ENCODE measurements around the gene ATF6. TPM values are rescaled to one million over a fixed set of nuclear protein-coding genes. Genes with fewer than 3 reads are reported as not detected.
A peak's percentile ranks its signal among the peaks of the same experiment; 100 is the strongest.

Gene ATF6
- total RNA-seq, 2 experiments from 2014 or later, result 16.2 to 17.1 TPM

DNA sequence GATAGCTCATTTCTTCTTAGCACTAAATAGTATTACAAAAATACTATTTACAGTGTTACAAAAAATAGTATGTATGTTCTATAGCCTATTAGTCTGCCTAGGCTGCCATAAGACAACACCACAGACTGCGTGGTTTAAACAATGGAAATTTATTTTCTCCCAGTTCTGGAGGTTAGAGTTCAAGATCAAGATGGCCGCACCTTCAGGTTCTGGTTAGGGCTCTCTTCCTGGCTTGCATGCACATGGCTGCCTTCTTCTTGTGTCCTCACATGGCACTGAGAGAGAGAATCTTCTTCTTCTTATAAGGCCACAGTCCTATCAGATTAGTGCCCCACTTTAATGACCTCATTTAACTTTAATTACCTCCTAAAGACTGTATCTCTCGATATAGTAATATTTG lies 4.1 kb downstream of the ATF6 start:
- Mint-ChIP-seq H3K27me3 (no peaks in the 10 kb centered on the region), H3K4me1 (ENCODE audit: low read depth) (peaks cover 30% of the 10 kb centered on the region), H3K36me3 (ENCODE audit: low read depth) (peaks cover 17% of the 10 kb centered on the region), H3K9me3 (no peaks in the 10 kb centered on the region), H3K4me3 (peak overlapping the region; percentile 77), H3K27ac (no peak overlapping the region)
- no peaks in the 10 kb centered on the region for H3K36me3 ChIP-seq (ENCODE audit: insufficient read depth, low read length)
- TF ChIP-seq, protein P1, sequence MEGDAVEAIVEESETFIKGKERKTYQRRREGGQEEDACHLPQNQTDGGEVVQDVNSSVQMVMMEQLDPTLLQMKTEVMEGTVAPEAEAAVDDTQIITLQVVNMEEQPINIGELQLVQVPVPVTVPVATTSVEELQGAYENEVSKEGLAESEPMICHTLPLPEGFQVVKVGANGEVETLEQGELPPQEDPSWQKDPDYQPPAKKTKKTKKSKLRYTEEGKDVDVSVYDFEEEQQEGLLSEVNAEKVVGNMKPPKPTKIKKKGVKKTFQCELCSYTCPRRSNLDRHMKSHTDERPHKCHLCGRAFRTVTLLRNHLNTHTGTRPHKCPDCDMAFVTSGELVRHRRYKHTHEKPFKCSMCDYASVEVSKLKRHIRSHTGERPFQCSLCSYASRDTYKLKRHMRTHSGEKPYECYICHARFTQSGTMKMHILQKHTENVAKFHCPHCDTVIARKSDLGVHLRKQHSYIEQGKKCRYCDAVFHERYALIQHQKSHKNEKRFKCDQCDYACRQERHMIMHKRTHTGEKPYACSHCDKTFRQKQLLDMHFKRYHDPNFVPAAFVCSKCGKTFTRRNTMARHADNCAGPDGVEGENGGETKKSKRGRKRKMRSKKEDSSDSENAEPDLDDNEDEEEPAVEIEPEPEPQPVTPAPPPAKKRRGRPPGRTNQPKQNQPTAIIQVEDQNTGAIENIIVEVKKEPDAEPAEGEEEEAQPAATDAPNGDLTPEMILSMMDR (IDR thresholded peaks at IDR 0.05), result no peak
- H3K27me3 ChIP-seq (ENCODE audit: control insufficient read depth in 1 of 2, insufficient read depth in 2 of 2, low read length in 2 of 2), result no peaks in the 10 kb centered on the region
- H3K4me3 ChIP-seq (ENCODE audit: low read length), result no peak overlapping the region
- ChIA-PET POLR2A (no interaction called here), CTCF (interaction anchor here (1.6 kb wide), 1 partner anchor 21 kb away, joined by 5 read pairs; the partner anchor contains the start of gene DUSP12)
- H3K9me3 ChIP-seq (ENCODE audit: control insufficient read depth in 1 of 2, insufficient read depth in 1 of 2, low read length in 2 of 2), result no peaks in the 10 kb centered on the region
- DNase-seq (no peak), ATAC-seq (ENCODE audit: poor library complexity) (no peak)
- H3K27ac ChIP-seq (ENCODE audit: low read depth in 1 of 2, low read length in 2 of 2), result no peak overlapping the region
- intact Hi-C loops (cut with DNase I, micrococcal nuclease), result loop anchor here in 1 of 2 experiments (10.0 kb wide), 1 partner anchor 155 kb away; no protein-coding TSS in a partner anchor
- peaks cover 49% of the 10 kb centered on the region for H3K4me1 ChIP-seq (ENCODE audit: insufficient read depth, low read length)

- intact Hi-C loops (cut with DNase I, micrococcal nuclease), result loop anchor here in 1 of 2 experiments (10.0 kb wide), 1 partner anchor 154 kb away; no protein-coding TSS in a partner anchor
- Mint-ChIP-seq H3K9me3 (no peaks in the 10 kb centered on the region), H3K27ac (no peak overlapping the region), H3K4me1 (ENCODE audit: low read depth) (peaks cover 23% of the 10 kb centered on the region), H3K27me3 (no peaks in the 10 kb centered on the region), H3K36me3 (ENCODE audit: low read depth) (peaks cover 13% of the 10 kb centered on the region), H3K4me3 (no peak overlapping the region)
- TF ChIP-seq, protein P1 (IDR thresholded peaks at IDR 0.05), result no peak
- DNase-seq (peak in 4 of 14 experiments; percentile 10 to 30 (median 22)), ATAC-seq (ENCODE audit: poor library complexity) (no peak)
- ChIA-PET CTCF (interaction anchor here (0.7 kb wide), 1 partner anchor 18 kb away, joined by 3 read pairs; no protein-coding TSS in a partner anchor), POLR2A (interaction anchor here (0.7 to 1.6 kb wide), 2 partner anchors 21 to 139 kb away, joined by 4 to 7 read pairs; partner anchors contain the start of gene DUSP12)
- H3K9me3 ChIP-seq (ENCODE audit: control insufficient read depth in 1 of 2, insufficient read depth in 1 of 2, low read length in 2 of 2), result no peaks in the 10 kb centered on the region
- H3K36me3 ChIP-seq (ENCODE audit: insufficient read depth, low read length), result no peaks in the 10 kb centered on the region
- H3K27me3 ChIP-seq (ENCODE audit: control insufficient read depth in 1 of 2, insufficient read depth in 2 of 2, low read length in 2 of 2), result no peaks in the 10 kb centered on the region
- H3K27ac ChIP-seq (ENCODE audit: low read depth in 1 of 2, low read length in 2 of 2), result peak overlapping the region; percentile 24 to 55
- peaks cover 52% of the 10 kb centered on the region for H3K4me1 ChIP-seq (ENCODE audit: insufficient read depth, low read length)
- H3K4me3 ChIP-seq (ENCODE audit: low read length), result no peak overlapping the region
Observed at GRCh38 chr1:161771161-161771560, 5.0 kb downstream of the ATF6 start.

GRCh38 chr1:161771973-161772372 lies 5.9 kb downstream of the ATF6 start:
- H3K27me3 Mint-ChIP-seq, result no peaks in the 10 kb centered on the region
- no peaks in the 10 kb centered on the region for H3K27me3 ChIP-seq (ENCODE audit: control insufficient read depth in 1 of 2, insufficient read depth in 2 of 2, low read length in 2 of 2)
- ChIA-PET POLR2A (interaction anchor here (0.5 to 1.6 kb wide), 2 partner anchors 22 to 1879 kb away, joined by 3 to 7 read pairs; partner anchors contain the start of gene DUSP12), CTCF (interaction anchor here (0.7 kb wide), 1 partner anchor 17 kb away, joined by 3 read pairs; no protein-coding TSS in a partner anchor)
- H3K4me3 Mint-ChIP-seq, result no peak overlapping the region
- H3K4me1 Mint-ChIP-seq (ENCODE audit: low read depth), result peaks cover 15% of the 10 kb centered on the region
- ATAC-seq (ENCODE audit: poor library complexity) (no peak), DNase-seq (no peak)
- peaks cover 55% of the 10 kb centered on the region for H3K4me1 ChIP-seq (ENCODE audit: insufficient read depth, low read length)
- intact Hi-C loops (cut with DNase I, micrococcal nuclease), result loop anchor here in 1 of 2 experiments (10.0 kb wide), 1 partner anchor 153 kb away; no protein-coding TSS in a partner anchor
- peak overlapping the region; percentile 1 for H3K4me3 ChIP-seq (ENCODE audit: low read length)
- H3K27ac Mint-ChIP-seq, result no peak overlapping the region
- H3K9me3 Mint-ChIP-seq, result no peaks in the 10 kb centered on the region
- H3K36me3 ChIP-seq (ENCODE audit: insufficient read depth, low read length), result no peaks in the 10 kb centered on the region
- TF ChIP-seq, protein P1 (IDR thresholded peaks at IDR 0.05), result no peak
- H3K27ac ChIP-seq (ENCODE audit: low read depth in 1 of 2, low read length in 2 of 2), result peak overlapping the region; percentile 24 to 55
- H3K36me3 Mint-ChIP-seq (ENCODE audit: low read depth), result peaks cover 5% of the 10 kb centered on the region
- no peaks in the 10 kb centered on the region for H3K9me3 ChIP-seq (ENCODE audit: control insufficient read depth in 1 of 2, insufficient read depth in 1 of 2, low read length in 2 of 2)
